ENCODE data around the gene OSBPL1A. TPM values are rescaled to one million over a fixed set of nuclear protein-coding genes. Genes with fewer than 3 reads are reported as not detected.
"Not testable (repeated sequence)": the region's sequence is repeated elsewhere in the genome, so short reads cannot be mapped to it uniquely, and the experiment has no call there.

The OSBPL1A gene
- total RNA-seq, 1 experiment from 2014 or later = 16.4 TPM

GRCh38 chr18:24157855-24158254 is 239.8 kb downstream of the OSBPL1A start:
- H3K4me1 ChIP-seq = peaks cover 2% of the 10 kb centered on the region; the same call in 1 of the 2 replicates

GRCh38 chr18:24153397-24153796 is 244.2 kb downstream of the OSBPL1A start:
- no peaks in the 10 kb centered on the region for H3K36me3 ChIP-seq
- H3K27me3 ChIP-seq = no peaks in the 10 kb centered on the region

More at GRCh38 chr18:24157855-24158254, 239.8 kb downstream of the OSBPL1A start:
- no peak for DNase-seq
- Histone ChIP-seq H3K4me3 (no peak overlapping the region), H3K27me3 (no peaks in the 10 kb centered on the region), H3K36me3 (no peaks in the 10 kb centered on the region), H3K27ac (no peak overlapping the region), H3K9me3 (replicated peaks) (no peaks in the 10 kb centered on the region)

GRCh38 chr18:24149591-24149990 is 248.0 kb downstream of the OSBPL1A start:
- H3K27me3 ChIP-seq; H3K36me3 ChIP-seq; H3K9me3 ChIP-seq (replicated peaks): not testable (repeated sequence)

More at GRCh38 chr18:24153397-24153796, 244.2 kb downstream of the OSBPL1A start:
- Histone ChIP-seq H3K9me3 (replicated peaks) (no peaks in the 10 kb centered on the region), H3K4me3 (no peak overlapping the region), H3K27ac (no peak overlapping the region), H3K4me1 (no peaks in the 10 kb centered on the region)
- DNase-seq = no peak

GRCh38 chr18:24142376-24142775 is 255.2 kb downstream of the OSBPL1A start:
- H3K36me3 ChIP-seq = no peaks in the 10 kb centered on the region
- DNase-seq = no peak
- H3K27me3 ChIP-seq = no peaks in the 10 kb centered on the region
- no peaks in the 10 kb centered on the region for H3K9me3 ChIP-seq (replicated peaks)
- no peaks in the 10 kb centered on the region for H3K4me1 ChIP-seq
- no peak overlapping the region for H3K27ac ChIP-seq
- H3K4me3 ChIP-seq = no peak overlapping the region

More at GRCh38 chr18:24149591-24149990, 248.0 kb downstream of the OSBPL1A start:
- not testable (repeated sequence) for H3K27ac ChIP-seq, DNase-seq, H3K4me3 ChIP-seq, H3K4me1 ChIP-seq

GRCh38 chr18:24140697-24141096 is 256.9 kb downstream of the OSBPL1A start:
- no peaks in the 10 kb centered on the region for H3K36me3 ChIP-seq
- no peaks in the 10 kb centered on the region for H3K4me1 ChIP-seq
- H3K9me3 ChIP-seq (replicated peaks) = no peaks in the 10 kb centered on the region
- H3K4me3 ChIP-seq = no peak overlapping the region
- DNase-seq = no peak
- no peaks in the 10 kb centered on the region for H3K27me3 ChIP-seq
- H3K27ac ChIP-seq = no peak overlapping the region

- H3K9me3 ChIP-seq (replicated peaks) = no peaks in the 10 kb centered on the region
- H3K4me3 ChIP-seq = no peak within 1 kb of the TSS
- no peaks in the 10 kb centered on the region for H3K36me3 ChIP-seq
- no peaks in the 10 kb centered on the region for H3K27me3 ChIP-seq
- H3K4me1 ChIP-seq = no peaks in the 10 kb centered on the region
- no peak within 1 kb of the TSS for H3K27ac ChIP-seq
- no peak for DNase-seq
Measured at GRCh38 chr18:24138789-24139616, 258.6 kb downstream of the OSBPL1A start, which contains the start of gene CABYR. Gene CABYR (plus strand): TSS chr18:24139062. CDS start chr18:24143115, 4,053 bp downstream.

- Histone ChIP-seq H3K27ac (no peak overlapping the region), H3K4me3 (no peak overlapping the region), H3K27me3 (no peaks in the 10 kb centered on the region), H3K36me3 (no peaks in the 10 kb centered on the region), H3K9me3 (replicated peaks) (no peaks in the 10 kb centered on the region), H3K4me1 (no peaks in the 10 kb centered on the region)
- no peak for DNase-seq
Measured at GRCh38 chr18:24138409-24138788, 259.2 kb downstream of the OSBPL1A start.

GRCh38 chr18:24136967-24137373 is 260.7 kb downstream of the OSBPL1A start:
- H3K36me3 ChIP-seq = no peaks in the 10 kb centered on the region
- no peak overlapping the region for H3K27ac ChIP-seq
- H3K4me3 ChIP-seq = no peak overlapping the region
- no peaks in the 10 kb centered on the region for H3K4me1 ChIP-seq
- H3K9me3 ChIP-seq (replicated peaks) = no peaks in the 10 kb centered on the region
- H3K27me3 ChIP-seq = no peaks in the 10 kb centered on the region
- no peak for DNase-seq

GRCh38 chr18:24130494-24130893 is 267.1 kb downstream of the OSBPL1A start:
- Histone ChIP-seq H3K9me3 (replicated peaks) (no peaks in the 10 kb centered on the region), H3K36me3 (no peaks in the 10 kb centered on the region), H3K27me3 (no peaks in the 10 kb centered on the region), H3K4me1 (no peaks in the 10 kb centered on the region), H3K27ac (no peak overlapping the region), H3K4me3 (no peak overlapping the region)
- DNase-seq = no peak

- Histone ChIP-seq H3K4me3 (no peak overlapping the region), H3K4me1 (no peaks in the 10 kb centered on the region), H3K27me3 (no peaks in the 10 kb centered on the region), H3K27ac (no peak overlapping the region), H3K36me3 (no peaks in the 10 kb centered on the region), H3K9me3 (replicated peaks) (no peaks in the 10 kb centered on the region)
- DNase-seq = no peak
Measured at GRCh38 chr18:24128700-24129099, 268.9 kb downstream of the OSBPL1A start.

- Histone ChIP-seq H3K4me3 (no peak overlapping the region), H3K27ac (no peak overlapping the region), H3K27me3 (no peaks in the 10 kb centered on the region), H3K4me1 (no peaks in the 10 kb centered on the region), H3K36me3 (no peaks in the 10 kb centered on the region), H3K9me3 (replicated peaks) (no peaks in the 10 kb centered on the region)
- no peak for DNase-seq
Measured at GRCh38 chr18:24127735-24128134, 269.9 kb downstream of the OSBPL1A start.

GRCh38 chr18:24126155-24126961 is 271.3 kb downstream of the OSBPL1A start:
- no peak for DNase-seq
- H3K27ac ChIP-seq = no peak overlapping the region
- H3K36me3 ChIP-seq = no peaks in the 10 kb centered on the region
- no peaks in the 10 kb centered on the region for H3K9me3 ChIP-seq (replicated peaks)
- H3K4me3 ChIP-seq = no peak overlapping the region
- no peaks in the 10 kb centered on the region for H3K27me3 ChIP-seq
- no peaks in the 10 kb centered on the region for H3K4me1 ChIP-seq

- H3K9me3 ChIP-seq (replicated peaks) = no peaks in the 10 kb centered on the region
- H3K4me3 ChIP-seq = no peak overlapping the region
- H3K36me3 ChIP-seq = no peaks in the 10 kb centered on the region
- no peaks in the 10 kb centered on the region for H3K4me1 ChIP-seq
- no peak for DNase-seq
- no peaks in the 10 kb centered on the region for H3K27me3 ChIP-seq
- H3K27ac ChIP-seq = no peak overlapping the region
Measured at GRCh38 chr18:24121625-24122024, 276.0 kb downstream of the OSBPL1A start.

- no peak for DNase-seq
- Histone ChIP-seq H3K4me1 (no peaks in the 10 kb centered on the region), H3K36me3 (no peaks in the 10 kb centered on the region), H3K27ac (no peak overlapping the region), H3K4me3 (no peak overlapping the region), H3K27me3 (no peaks in the 10 kb centered on the region), H3K9me3 (replicated peaks) (no peaks in the 10 kb centered on the region)
Measured at GRCh38 chr18:24120676-24121075, 276.9 kb downstream of the OSBPL1A start.

All from SJCRH30 (cell line).